Liver (tissue), 9 donors: ENCODE data around the gene PCDHGB3. TPM values are rescaled to one million over a fixed set of nuclear protein-coding genes. Genes with fewer than 3 reads are reported as not detected.
A peak's percentile ranks its signal among the peaks of the same experiment; 100 is the strongest.

Source experiments
- DNase-seq: peaks from one replicate; pipeline ENCODE4 v3.0.0-alpha.2; 2017; ENCODE audit warnings: low spot score
- H3K27ac ChIP-seq, 2 donors: one replicate each; pipeline ENCODE4 v1.7.0; 2013; ENCODE audit warnings: inconsistent platforms in 2 of 2, low read length in 2 of 2, control low read depth in 1 of 2, low read depth in 1 of 2, mild to moderate bottlenecking in 1 of 2
- H3K27me3 ChIP-seq, 4 donors: one replicate each; pipeline versions ENCODE4 v1.6.1 to v1.7.0; 2013; ENCODE audit warnings: low read length in 3 of 4, inconsistent platforms in 1 of 4, mild to moderate bottlenecking in 1 of 4, moderate library complexity in 1 of 4; ENCODE audit not compliant: control insufficient read depth in 4 of 4, insufficient read depth in 4 of 4
- H3K36me3 ChIP-seq, 4 donors: one replicate each; pipeline versions ENCODE4 v1.6.1 to v1.7.0; 2013; ENCODE audit warnings: low read length in 3 of 4, mild to moderate bottlenecking in 3 of 4, low read depth in 1 of 4, moderate library complexity in 1 of 4; ENCODE audit not compliant: control insufficient read depth in 4 of 4, insufficient read depth in 3 of 4
- H3K4me1 ChIP-seq, 4 donors: one replicate each; pipeline versions ENCODE4 v1.6.1 to v1.7.0; 2013; ENCODE audit warnings: low read length in 3 of 4, mild to moderate bottlenecking in 3 of 4, moderate library complexity in 1 of 4; ENCODE audit not compliant: control insufficient read depth in 4 of 4, insufficient read depth in 4 of 4
- H3K4me3 ChIP-seq, 3 donors: one replicate each; pipeline versions ENCODE4 v1.6.1 to v1.7.0; 2013; ENCODE audit warnings: low read length in 3 of 3, control low read depth in 1 of 3, low read depth in 1 of 3, mild to moderate bottlenecking in 1 of 3
- H3K9ac ChIP-seq, 2 donors: one replicate each; pipeline ENCODE4 v1.7.0; 2013; ENCODE audit warnings: low read length in 2 of 2, mild to moderate bottlenecking in 2 of 2, moderate library complexity in 2 of 2, control low read depth in 1 of 2, low read depth in 1 of 2
- H3K9me3 ChIP-seq, 4 donors: one replicate each; pipeline versions ENCODE4 v1.6.1 to v1.7.0; 2013; ENCODE audit warnings: low read length in 3 of 4; ENCODE audit not compliant: control insufficient read depth in 4 of 4
- CTCF ChIP-seq: fragments of 150-350 bp; IDR thresholded peaks from 2 replicates; pipeline ENCODE4 v1.5.1; 2017; ENCODE audit warnings: improper control_type of control experiment, low read depth, low read length; ENCODE audit not compliant: missing input control
- EGR1 ChIP-seq, 2 donors: IDR thresholded peaks; 2 replicates each; pipeline ENCODE4 v1.6.1; 2016 to 2018; ENCODE audit warnings: antibody characterized with exemption in 2 of 2, low read depth in 2 of 2
- FOXA1 ChIP-seq: IDR thresholded peaks from 2 replicates; pipeline ENCODE4 v1.6.1; 2016; ENCODE audit warnings: antibody characterized with exemption
- FOXA2 ChIP-seq: IDR thresholded peaks from 2 replicates; pipeline ENCODE4 v1.6.1; 2016; ENCODE audit warnings: antibody characterized with exemption
- GABPA ChIP-seq, 2 donors: IDR thresholded peaks in 1 of 2; conservative IDR thresholded peaks in 1 of 2; 2 replicates each; pipeline ENCODE4 v1.6.1; 2016; ENCODE audit warnings: antibody characterized with exemption in 2 of 2, mild to moderate bottlenecking in 1 of 2, moderate library complexity in 1 of 2
- HNF4A ChIP-seq, 2 donors: conservative IDR thresholded peaks; 2 replicates each; pipeline ENCODE4 v1.6.1; 2016; ENCODE audit warnings: antibody characterized with exemption in 2 of 2, mild to moderate bottlenecking in 2 of 2
- HNF4G ChIP-seq: IDR thresholded peaks from 2 replicates; pipeline ENCODE4 v1.6.1; 2016; ENCODE audit warnings: antibody characterized with exemption
- JUND ChIP-seq, 2 donors: IDR thresholded peaks; 2 replicates each; pipeline ENCODE4 v1.6.1; 2016; ENCODE audit warnings: antibody characterized with exemption in 2 of 2
- MAX ChIP-seq: IDR thresholded peaks from 2 replicates; pipeline ENCODE4 v1.6.1; 2016; ENCODE audit warnings: antibody characterized with exemption
- NR2F2 ChIP-seq: IDR thresholded peaks from 2 replicates; pipeline ENCODE4 v1.6.1; 2016; ENCODE audit warnings: antibody characterized with exemption
- RAD21 ChIP-seq, 2 donors: IDR thresholded peaks; 2 replicates each; pipeline ENCODE4 v1.6.1; 2016; ENCODE audit warnings: antibody characterized with exemption in 2 of 2, mild to moderate bottlenecking in 2 of 2
- REST ChIP-seq: IDR thresholded peaks from 2 replicates; pipeline ENCODE4 v1.6.1; 2016; ENCODE audit warnings: antibody characterized with exemption, mild to moderate bottlenecking
- RXRA ChIP-seq, 2 donors: IDR thresholded peaks; 2 replicates each; pipeline ENCODE4 v1.6.1; 2017 to 2018; ENCODE audit warnings: antibody characterized with exemption in 2 of 2, mild to moderate bottlenecking in 1 of 2
- SP1 ChIP-seq: IDR thresholded peaks from 2 replicates; pipeline ENCODE4 v1.6.1; 2018; ENCODE audit warnings: antibody characterized with exemption, mild to moderate bottlenecking
- TAF1 ChIP-seq: conservative IDR thresholded peaks from 2 replicates; pipeline ENCODE4 v1.6.1; 2016; ENCODE audit warnings: antibody characterized with exemption, mild to moderate bottlenecking
- YY1 ChIP-seq: IDR thresholded peaks from 2 replicates; pipeline ENCODE4 v1.6.1; 2016; ENCODE audit warnings: antibody characterized with exemption, mild to moderate bottlenecking
- WGBS: extraction: QIAGEN DNeasy Blood & Tissue Kit; methylation state at CpG from one replicate; pipeline ENCODE4 v1.1.7; 2013; 5-methylcytosine and 5-hydroxymethylcytosine counted together
- polyA plus RNA-seq, 2 donors: library from polyadenylated mRNA; stranded (reverse) in 1 of 2; unstranded in 1 of 2; fragments of 200-250 nt in 1 of 2; fragments of >200 nt in 1 of 2; fragmentation: Nextera tagmentation in 1 of 2; extraction: Ambion mirVana in 1 of 2; gene quantifications; one replicate each; pipeline versions ENCODE4 v1.2.1 to v1.2.3, GENCODE V29; 2013 to 2015
- total RNA-seq, 2 donors: library from RNA; depleted of rRNA; stranded (reverse); fragments of >200 nt; gene quantifications; one replicate each; pipeline ENCODE4 v1.2.3, GENCODE V29; 2014
- donor health status: healthy.
- donor health status: healthy.
- donor health status: healthy.
- donor health status: healthy.
- donor health status: healthy.

PCDHGB3 gene
- total and polyA plus RNA-seq, 4 donors, result 0.07 to 1.2 (median 0.37) TPM; not detected in 1

- Histone ChIP-seq H3K9ac (no peak within 1 kb of the TSS), H3K27ac (no peak within 1 kb of the TSS), H3K27me3 (peaks cover 0 to 3% (median 0%) of the 10 kb centered on the region in 4 donors), H3K9me3 (peaks cover 16 to 63% (median 36%) of the 10 kb centered on the region in 4 donors), H3K4me3 (peak within 1 kb of the TSS; percentile 27 to 69 (median 63)), H3K36me3 (no peaks in the 10 kb centered on the region), H3K4me1 (peaks cover 0 to 4% (median 0%) of the 10 kb centered on the region in 4 donors)
- no peak for DNase-seq
- WGBS, result 19% methylated on average over 27 of the region's 27 CpGs
- TF ChIP-seq NR2F2, result no peak
- TF ChIP-seq TAF1, result no peak
- no peak for TF ChIP-seq MAX
- no peak for TF ChIP-seq HNF4A (conservative IDR thresholded peaks at IDR 0.05)
- TF ChIP-seq FOXA1, result no peak
- no peak for TF ChIP-seq RXRA (IDR thresholded peaks at IDR 0.05)
- TF ChIP-seq GABPA (IDR thresholded peaks at IDR 0.05 in 1 of 2, conservative IDR thresholded peaks at IDR 0.05 in 1 of 2), result no peak
- TF ChIP-seq RAD21 (IDR thresholded peaks at IDR 0.05), result peak; percentile 62 to 65
- TF ChIP-seq REST, result no peak
- TF ChIP-seq HNF4G, result no peak
- TF ChIP-seq YY1, result peak; percentile 26
- TF ChIP-seq CTCF, result peak; percentile 50
- TF ChIP-seq SP1, result no peak
Measured at GRCh38 chr5:141402553-141403243, 32.7 kb downstream of the PCDHGB3 start, which contains the start of gene PCDHGA9. Gene PCDHGA9, plus strand, starts transcription at chr5:141402778. Its CDS starts 175 bp downstream, at chr5:141402953.

- TF ChIP-seq REST (no peak), RXRA (IDR thresholded peaks at IDR 0.05) (no peak), EGR1 (IDR thresholded peaks at IDR 0.05; ENCODE audit: low read depth in 2 of 2) (no peak), SP1 (no peak), FOXA2 (no peak), JUND (IDR thresholded peaks at IDR 0.05) (no peak), HNF4G (no peak), FOXA1 (no peak), CTCF (no peak), GABPA (IDR thresholded peaks at IDR 0.05 in 1 of 2, conservative IDR thresholded peaks at IDR 0.05 in 1 of 2) (no peak), YY1 (no peak), HNF4A (conservative IDR thresholded peaks at IDR 0.05) (no peak), TAF1 (no peak), NR2F2 (no peak)
- H3K27me3 ChIP-seq, result peaks cover 0 to 3% (median 0%) of the 10 kb centered on the region in 4 donors
- peaks cover 0 to 4% (median 0%) of the 10 kb centered on the region in 4 donors for H3K4me1 ChIP-seq
- H3K9ac ChIP-seq, result no peak overlapping the region
- H3K4me3 ChIP-seq, result peak overlapping the region in 2 of 3 donors; percentile 27 to 63
- 27% methylated on average over 22 of the region's 22 CpGs for WGBS
- H3K27ac ChIP-seq, result no peak overlapping the region
- H3K9me3 ChIP-seq, result peaks cover 16 to 63% (median 36%) of the 10 kb centered on the region in 4 donors
- no peak for DNase-seq
- no peaks in the 10 kb centered on the region for H3K36me3 ChIP-seq
Measured at GRCh38 chr5:141403387-141403786, 33.3 kb downstream of the PCDHGB3 start.
